Tibial nerve (tissue), 4 donors: Measurements from ENCODE around the gene RHBDD1. TPM values are rescaled to one million over a fixed set of nuclear protein-coding genes. Genes with fewer than 3 reads are reported as not detected.

ENCODE experiments used
- DNase-seq, 2 donors: peaks; one replicate each; pipeline ENCODE4 v3.0.0-alpha.2; 2019; ENCODE audit warnings: low spot score in 2 of 2
- H3K27ac ChIP-seq, 4 donors: fragments of 200-600 bp; sonication (generic) in 3 of 4; one replicate each; pipeline ENCODE4 v1.5.1; 2017 to 2019; ENCODE audit warnings: mild to moderate bottlenecking in 1 of 4
- H3K27me3 ChIP-seq, 2 donors: fragments of 200-600 bp; sonication (generic) in 1 of 2; one replicate each; pipeline versions ENCODE4 v1.5.1 to v1.6.0; 2017 to 2019
- H3K36me3 ChIP-seq, 3 donors: fragments of 200-600 bp; sonication (generic); one replicate each; pipeline ENCODE4 v1.5.1; 2018 to 2019
- H3K4me1 ChIP-seq, 4 donors: fragments of 200-600 bp; sonication (generic) in 3 of 4; one replicate each; pipeline ENCODE4 v1.5.1; 2017 to 2019
- H3K4me3 ChIP-seq, 4 donors: fragments of 200-600 bp; sonication (generic) in 3 of 4; one replicate each; pipeline ENCODE4 v1.5.1; 2017 to 2019; ENCODE audit warnings: mild to moderate bottlenecking in 1 of 4, moderate library complexity in 1 of 4
- H3K9me3 ChIP-seq, 4 donors: fragments of 200-600 bp; sonication (generic) in 3 of 4; one replicate each; pipeline ENCODE4 v1.5.1; 2017 to 2019
- EP300 ChIP-seq, 2 donors: sonication (generic); formaldehyde crosslinking; IDR thresholded peaks; one replicate each; pipeline ENCODE4 v1.6.1; 2017; ENCODE audit warnings: antibody characterized with exemption in 2 of 2, mild to moderate bottlenecking in 1 of 2
- POLR2A ChIP-seq, 2 donors: fragments of 450-650 bp; IDR thresholded peaks; one replicate each; pipeline ENCODE4 v1.6.1; 2017; ENCODE audit warnings: antibody characterized with exemption in 2 of 2, mild to moderate bottlenecking in 2 of 2, moderate library complexity in 2 of 2
- WGBS, 2 donors: methylation state at CpG; one replicate each; pipeline ENCODE4 v1.1.5; 2018; 5-methylcytosine and 5-hydroxymethylcytosine counted together
- total RNA-seq, 4 donors: library from RNA; depleted of rRNA; stranded (reverse); fragments of >200 nt; gene quantifications; one replicate each; pipeline ENCODE4 v1.1.0, GENCODE V29; 2016
- TF ChIP-seq, protein P1 (sequence below), 5 experiments: fragments of 200-600 bp in 3 of 5; fragments of 450-650 bp in 2 of 5; sonication (generic) in 3 of 5; IDR thresholded peaks; one replicate each; pipeline ENCODE4 v1.5.1; 2016 to 2019; ENCODE audit warnings: antibody characterized with exemption in 5 of 5, mild to moderate bottlenecking in 3 of 5, moderate library complexity in 2 of 5

RHBDD1 gene
- total RNA-seq, 4 donors from 2014 or later, result 14.9 to 29.4 (median 25.0) TPM

DNA sequence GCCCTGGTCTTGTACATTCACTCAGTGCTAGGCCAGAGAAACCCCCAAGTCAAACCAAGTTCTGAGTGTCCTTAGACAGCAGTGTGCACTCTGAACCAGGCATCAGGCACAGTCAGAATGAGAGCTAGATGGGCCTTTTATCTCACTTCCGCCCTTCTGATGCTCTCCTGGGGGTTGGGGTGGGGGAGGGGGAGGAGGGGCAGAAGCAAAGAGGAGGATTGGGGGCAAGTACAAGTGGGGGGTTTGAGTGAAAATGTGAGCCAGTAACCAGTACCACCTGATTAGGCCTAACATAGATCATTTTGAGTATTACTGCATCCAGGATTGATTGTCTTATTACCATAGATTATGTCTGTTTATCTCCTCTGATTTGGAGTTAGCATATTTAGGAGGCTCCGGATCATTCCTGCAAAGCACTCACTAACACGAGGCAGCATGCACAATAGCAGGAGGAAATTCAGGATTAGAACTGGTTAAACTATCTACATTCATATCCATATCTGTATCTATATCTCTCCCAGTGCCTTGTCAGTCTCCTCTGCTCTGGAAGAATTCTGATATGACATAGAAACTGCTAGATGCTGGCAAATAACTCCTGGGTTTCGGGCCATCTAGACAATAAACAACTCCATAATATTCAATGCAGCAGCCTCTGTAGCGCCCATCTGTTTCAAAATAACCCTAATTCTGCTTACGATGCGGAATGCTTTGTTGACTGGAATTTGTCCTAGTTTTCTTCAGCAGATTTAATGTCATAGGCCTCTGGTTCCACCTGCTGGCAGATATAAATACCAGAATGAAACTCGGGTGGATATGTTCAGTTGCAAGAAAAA, 149.1 kb downstream of the RHBDD1 start:
- peak in 1 of 2 donors; percentile 70 for DNase-seq

DNA sequence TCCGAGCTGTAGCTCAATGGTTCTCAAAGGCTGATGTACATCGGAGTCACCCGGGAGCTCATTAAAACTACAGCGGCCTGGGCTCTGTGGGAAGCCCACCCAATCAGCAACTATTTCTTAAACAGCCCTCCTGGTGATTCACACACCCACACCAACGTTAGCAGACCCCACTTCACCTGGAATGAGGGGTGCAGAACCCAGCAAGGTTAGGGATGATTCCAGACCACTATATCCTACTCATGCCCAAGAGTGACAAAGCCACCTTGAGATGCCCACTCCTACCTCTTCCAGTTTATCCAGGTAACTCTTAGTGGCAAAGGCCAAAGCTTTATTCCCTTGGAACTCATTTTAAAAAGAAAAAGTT, 149.7 kb downstream of the RHBDD1 start:
- H3K4me3 ChIP-seq, result no peak overlapping the region
- WGBS, 2 donors, result 16 to 19% methylated on average over 5 of the region's 5 CpGs
- TF ChIP-seq EP300 (IDR thresholded peaks at IDR 0.05), result no peak
- TF ChIP-seq, protein P1, sequence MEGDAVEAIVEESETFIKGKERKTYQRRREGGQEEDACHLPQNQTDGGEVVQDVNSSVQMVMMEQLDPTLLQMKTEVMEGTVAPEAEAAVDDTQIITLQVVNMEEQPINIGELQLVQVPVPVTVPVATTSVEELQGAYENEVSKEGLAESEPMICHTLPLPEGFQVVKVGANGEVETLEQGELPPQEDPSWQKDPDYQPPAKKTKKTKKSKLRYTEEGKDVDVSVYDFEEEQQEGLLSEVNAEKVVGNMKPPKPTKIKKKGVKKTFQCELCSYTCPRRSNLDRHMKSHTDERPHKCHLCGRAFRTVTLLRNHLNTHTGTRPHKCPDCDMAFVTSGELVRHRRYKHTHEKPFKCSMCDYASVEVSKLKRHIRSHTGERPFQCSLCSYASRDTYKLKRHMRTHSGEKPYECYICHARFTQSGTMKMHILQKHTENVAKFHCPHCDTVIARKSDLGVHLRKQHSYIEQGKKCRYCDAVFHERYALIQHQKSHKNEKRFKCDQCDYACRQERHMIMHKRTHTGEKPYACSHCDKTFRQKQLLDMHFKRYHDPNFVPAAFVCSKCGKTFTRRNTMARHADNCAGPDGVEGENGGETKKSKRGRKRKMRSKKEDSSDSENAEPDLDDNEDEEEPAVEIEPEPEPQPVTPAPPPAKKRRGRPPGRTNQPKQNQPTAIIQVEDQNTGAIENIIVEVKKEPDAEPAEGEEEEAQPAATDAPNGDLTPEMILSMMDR (IDR thresholded peaks at IDR 0.05), result peak in 1 of 5 experiments; percentile 1
- H3K27me3 ChIP-seq, result no peaks in the 10 kb centered on the region
- H3K9me3 ChIP-seq, result no peaks in the 10 kb centered on the region
- peaks cover 0 to 30% (median 13%) of the 10 kb centered on the region in 4 donors for H3K4me1 ChIP-seq
- DNase-seq, result no peak
- H3K36me3 ChIP-seq, result no peaks in the 10 kb centered on the region
- peak overlapping the region in 1 of 4 donors; percentile 51 for H3K27ac ChIP-seq

More for the DNA sequence above, 149.1 kb downstream of the RHBDD1 start:
- no peaks in the 10 kb centered on the region for H3K27me3 ChIP-seq
- TF ChIP-seq, protein P1 (IDR thresholded peaks at IDR 0.05), result peak; percentile 52 to 85 (median 64)
- TF ChIP-seq POLR2A (IDR thresholded peaks at IDR 0.05) (no peak), EP300 (IDR thresholded peaks at IDR 0.05) (peak in 1 of 2 donors; percentile 69)
- H3K4me1 ChIP-seq, result peaks cover 0 to 30% (median 13%) of the 10 kb centered on the region in 4 donors
- no peaks in the 10 kb centered on the region for H3K9me3 ChIP-seq
- WGBS, 2 donors, result 10 to 21% methylated on average over 8 of the region's 8 CpGs
- no peak overlapping the region for H3K4me3 ChIP-seq
- H3K36me3 ChIP-seq, result no peaks in the 10 kb centered on the region
- H3K27ac ChIP-seq, result peak overlapping the region; percentile 25 to 61 (median 47)

DNA sequence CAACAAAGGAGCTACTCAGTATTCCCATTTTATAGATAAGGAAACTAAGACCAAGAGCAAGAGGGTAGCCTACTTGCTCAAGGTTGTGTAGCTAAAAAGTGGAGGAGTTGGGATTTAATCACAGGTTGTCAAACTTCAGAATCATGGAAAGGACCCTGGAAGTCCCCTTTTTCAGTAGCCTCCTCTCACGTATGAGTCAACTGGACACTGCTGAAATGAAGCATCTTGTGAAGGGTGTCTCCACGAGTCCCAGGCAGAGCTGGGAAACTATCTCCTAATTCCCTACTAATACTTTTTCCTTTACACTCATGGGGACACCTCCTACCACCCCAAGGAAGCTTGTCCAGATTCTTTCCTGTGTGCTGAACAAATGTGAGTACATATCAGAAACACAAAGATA, 155.8 kb downstream of the RHBDD1 start:
- H3K27me3 ChIP-seq, result no peaks in the 10 kb centered on the region
- H3K9me3 ChIP-seq, result no peaks in the 10 kb centered on the region
- H3K27ac ChIP-seq, result no peak overlapping the region
- peaks cover 0 to 33% (median 0%) of the 10 kb centered on the region in 3 donors for H3K36me3 ChIP-seq
- TF ChIP-seq POLR2A (IDR thresholded peaks at IDR 0.05), result no peak
- TF ChIP-seq EP300 (IDR thresholded peaks at IDR 0.05), result no peak
- TF ChIP-seq, protein P1 (IDR thresholded peaks at IDR 0.05), result no peak
- DNase-seq, result no peak
- H3K4me1 ChIP-seq, result no peaks in the 10 kb centered on the region
- WGBS, 2 donors, result 94 to 98% methylated on average over 2 of the region's 2 CpGs
- no peak overlapping the region for H3K4me3 ChIP-seq

DNA sequence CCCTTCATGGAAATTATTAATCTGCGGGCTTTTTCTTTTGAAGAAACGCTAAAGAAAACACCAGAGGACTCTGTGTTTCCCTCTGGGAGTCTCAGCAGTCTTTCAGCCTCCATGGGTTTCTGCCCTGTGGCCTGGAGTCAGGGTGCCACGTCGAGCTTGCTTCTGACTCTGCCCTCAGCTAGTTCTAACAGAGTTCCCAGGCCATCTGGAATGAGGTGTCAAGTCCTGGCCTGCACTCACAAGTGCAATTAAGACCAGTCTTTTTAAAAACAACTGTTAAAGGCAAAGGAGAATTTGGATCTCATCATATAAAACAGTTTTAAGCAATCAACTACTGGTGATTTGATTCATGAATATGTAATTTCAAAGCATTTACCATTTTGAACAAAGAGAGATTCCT, 157.3 kb downstream of the RHBDD1 start:
- H3K9me3 ChIP-seq, result no peaks in the 10 kb centered on the region
- peaks cover 0 to 39% (median 0%) of the 10 kb centered on the region in 3 donors for H3K36me3 ChIP-seq
- H3K27ac ChIP-seq, result no peak overlapping the region
- 61 to 66% methylated on average over 4 of the region's 4 CpGs for WGBS, 2 donors
- no peaks in the 10 kb centered on the region for H3K4me1 ChIP-seq
- H3K4me3 ChIP-seq, result no peak overlapping the region
- TF ChIP-seq POLR2A (IDR thresholded peaks at IDR 0.05), result no peak
- TF ChIP-seq, protein P1 (IDR thresholded peaks at IDR 0.05), result no peak
- TF ChIP-seq EP300 (IDR thresholded peaks at IDR 0.05), result no peak
- no peaks in the 10 kb centered on the region for H3K27me3 ChIP-seq
- DNase-seq, result no peak

DNA sequence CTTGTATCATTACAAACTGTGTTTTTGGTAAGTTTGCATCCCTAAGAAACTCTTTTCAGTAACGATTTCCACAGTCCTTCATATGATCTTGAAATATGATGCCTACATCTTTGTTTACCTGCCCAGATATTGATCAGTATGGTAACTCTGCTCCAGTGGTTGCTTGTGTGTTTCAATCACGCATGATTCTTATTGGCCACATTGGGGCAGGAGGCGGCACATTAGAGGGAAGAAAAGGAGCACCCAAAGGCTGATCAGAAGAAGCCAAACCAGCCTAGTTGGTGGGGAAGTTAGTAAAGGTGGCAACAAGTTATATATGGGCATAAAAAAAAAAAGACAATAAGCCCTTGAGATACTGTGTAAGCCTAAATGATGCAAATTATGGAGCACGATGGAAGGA, 158.9 kb downstream of the RHBDD1 start:
- H3K27ac ChIP-seq, result no peak overlapping the region
- H3K4me1 ChIP-seq, result no peaks in the 10 kb centered on the region
- TF ChIP-seq, protein P1 (IDR thresholded peaks at IDR 0.05), result no peak
- TF ChIP-seq EP300 (IDR thresholded peaks at IDR 0.05) (no peak), POLR2A (IDR thresholded peaks at IDR 0.05) (no peak)
- H3K27me3 ChIP-seq, result no peaks in the 10 kb centered on the region
- no peaks in the 10 kb centered on the region for H3K9me3 ChIP-seq
- WGBS, 2 donors, result 91 to 92% methylated on average over 4 of the region's 4 CpGs
- H3K36me3 ChIP-seq, result peaks cover 0 to 55% (median 0%) of the 10 kb centered on the region in 3 donors
- DNase-seq, result no peak
- H3K4me3 ChIP-seq, result no peak overlapping the region
